GM21528 (cell line): ENCODE data around the gene ZNF74.

Experiments used
- ATAC-seq: cut with Tn5 transposase; IDR thresholded peaks from one replicate; pipeline ENCODE4 v1.9.1; 2021; ENCODE audit warnings: mild to moderate bottlenecking, moderate library complexity; ENCODE audit not compliant: unreplicated experiment, low FRiP score

ZNF74 gene

DNA sequence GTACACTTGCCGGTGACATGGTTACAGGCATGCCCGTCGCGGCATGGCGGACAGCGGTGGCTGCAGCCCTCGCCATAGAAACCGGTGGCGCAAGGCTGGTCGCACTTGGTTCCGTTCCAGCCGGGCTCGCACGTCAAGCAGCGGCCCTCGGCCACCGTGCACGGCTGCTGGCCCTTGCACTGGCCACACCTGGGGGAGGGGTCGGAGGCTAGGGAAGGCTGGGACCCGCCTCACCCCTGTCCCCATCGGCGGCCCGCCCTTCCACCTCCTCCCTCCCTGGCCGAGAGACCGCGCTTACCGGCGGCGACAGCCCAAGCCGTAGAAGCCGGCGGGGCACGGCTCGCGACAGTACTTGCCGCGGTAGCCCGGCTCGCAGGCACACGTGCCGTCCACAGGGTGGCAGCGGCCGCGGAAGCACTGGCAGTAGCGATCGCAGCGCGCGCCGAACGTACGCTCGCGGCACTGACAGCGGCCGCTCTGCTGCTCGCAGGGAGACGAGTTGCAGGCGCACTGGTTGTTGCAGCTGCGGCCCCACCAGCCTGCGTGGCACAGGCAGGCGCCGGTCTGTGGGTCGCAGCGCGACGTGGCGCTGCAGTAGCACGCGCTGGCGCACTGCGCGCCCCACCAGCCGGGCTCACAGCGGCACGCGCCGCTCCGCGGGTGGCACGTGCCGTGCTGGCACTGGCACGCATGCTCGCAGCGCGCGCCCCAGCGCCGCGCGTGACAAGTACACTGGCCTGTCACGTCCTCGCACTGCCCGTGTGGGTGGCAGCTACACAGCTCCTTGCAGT, 37.0 kb downstream of the ZNF74 start:
- no peak for ATAC-seq

DNA sequence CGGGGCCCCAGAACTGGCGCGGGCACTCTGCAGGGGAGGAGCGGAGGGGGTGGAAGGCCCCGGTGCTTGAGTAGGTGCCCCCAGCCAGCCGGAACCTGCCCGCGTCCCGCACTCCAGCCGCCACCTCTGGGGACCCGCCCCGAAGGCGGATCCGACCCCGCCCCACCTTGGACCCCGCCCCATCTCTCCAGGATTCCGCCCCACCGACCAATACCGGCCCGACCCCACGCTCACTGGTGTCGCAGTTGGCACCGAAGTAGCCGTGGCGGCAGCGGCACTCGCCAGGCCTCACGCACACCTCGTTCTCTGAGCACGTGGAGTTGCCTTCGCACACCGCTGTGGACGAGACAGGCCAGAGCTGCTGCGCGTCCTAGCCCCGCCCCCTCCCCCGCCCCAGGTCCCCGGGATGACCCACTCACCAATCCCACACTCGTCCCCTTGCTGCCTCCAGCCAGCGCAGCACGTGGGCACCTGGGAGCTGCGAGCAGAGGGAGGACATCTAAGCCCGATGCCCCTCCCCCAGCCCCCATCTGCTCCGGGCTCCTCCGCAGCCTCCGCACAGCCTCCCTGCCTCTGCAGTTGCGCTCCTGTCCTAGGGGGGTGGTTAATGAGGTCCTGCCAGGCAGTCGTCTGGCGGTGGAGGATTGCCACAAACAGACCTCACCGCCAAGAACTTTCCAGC, 37.7 kb downstream of the ZNF74 start:
- no peak for ATAC-seq

DNA sequence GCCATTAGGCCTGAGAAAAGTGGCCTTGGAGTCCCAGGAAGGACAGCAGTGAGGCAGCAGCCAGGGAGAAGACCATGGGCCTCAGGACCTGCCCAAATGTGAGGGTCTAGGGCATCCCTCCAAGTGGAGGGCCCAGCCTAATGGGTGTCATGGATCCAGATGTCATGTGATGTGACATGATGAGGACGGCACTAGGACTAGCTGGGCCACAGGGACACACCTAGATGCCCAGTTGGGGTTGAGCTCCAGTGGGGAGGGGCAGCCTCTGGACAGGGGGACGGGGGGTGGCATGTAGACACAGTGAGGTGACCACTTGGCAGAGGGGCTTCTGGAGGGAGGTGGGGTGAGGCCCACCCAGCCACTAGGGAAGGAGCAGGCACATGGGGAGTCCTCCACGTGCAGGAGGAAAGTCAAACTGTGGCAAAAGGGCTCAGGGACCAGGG, 38.3 kb downstream of the ZNF74 start:
- ATAC-seq = no peak

DNA sequence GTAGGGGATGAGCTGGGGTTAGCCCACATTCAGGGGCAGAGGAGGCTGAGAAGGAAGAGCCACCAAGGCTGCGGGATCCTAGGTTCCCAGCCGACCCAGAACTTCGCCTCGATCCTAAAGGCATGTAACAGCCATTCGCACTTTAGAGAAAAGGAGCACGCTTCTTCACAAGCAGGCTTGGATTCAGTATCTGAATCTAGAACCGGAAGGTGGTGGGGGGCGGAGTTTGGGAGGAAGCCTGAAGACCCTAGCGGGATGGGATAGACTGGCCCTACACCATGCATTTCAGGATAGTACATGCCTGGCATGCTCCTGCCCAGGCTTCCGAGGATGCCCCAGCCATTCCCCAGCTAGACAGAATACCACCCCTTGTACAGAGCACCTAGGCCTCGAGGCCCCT, 39.2 kb downstream of the ZNF74 start:
- ATAC-seq = no peak

DNA sequence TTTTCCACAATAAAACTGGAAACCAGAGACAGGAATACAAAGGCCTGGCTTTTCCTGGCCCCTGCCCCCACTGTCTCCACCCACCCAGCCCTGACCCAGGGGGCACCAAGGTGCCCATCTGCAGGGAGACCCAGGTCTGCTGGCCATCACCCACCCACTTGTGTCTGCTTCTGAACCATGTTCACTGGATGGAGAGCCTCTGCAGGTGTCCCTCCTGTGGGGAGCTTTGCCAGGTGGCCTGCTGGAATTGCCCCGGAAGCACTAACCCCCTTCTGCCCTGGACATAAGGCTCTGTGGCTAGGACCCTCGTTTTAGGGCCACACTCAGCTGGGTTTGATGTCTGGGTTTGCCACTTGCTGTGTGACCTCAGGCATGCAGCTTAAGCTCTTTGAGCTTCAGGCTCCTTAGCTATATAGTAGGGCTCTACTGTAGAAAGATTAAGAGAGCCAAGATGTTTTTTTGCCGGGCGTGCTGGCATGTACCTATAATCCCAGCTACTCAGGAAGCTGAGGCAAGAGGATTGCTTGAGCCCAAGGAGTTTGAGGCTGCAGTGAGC, 39.8 kb downstream of the ZNF74 start:
- ATAC-seq = no peak

DNA sequence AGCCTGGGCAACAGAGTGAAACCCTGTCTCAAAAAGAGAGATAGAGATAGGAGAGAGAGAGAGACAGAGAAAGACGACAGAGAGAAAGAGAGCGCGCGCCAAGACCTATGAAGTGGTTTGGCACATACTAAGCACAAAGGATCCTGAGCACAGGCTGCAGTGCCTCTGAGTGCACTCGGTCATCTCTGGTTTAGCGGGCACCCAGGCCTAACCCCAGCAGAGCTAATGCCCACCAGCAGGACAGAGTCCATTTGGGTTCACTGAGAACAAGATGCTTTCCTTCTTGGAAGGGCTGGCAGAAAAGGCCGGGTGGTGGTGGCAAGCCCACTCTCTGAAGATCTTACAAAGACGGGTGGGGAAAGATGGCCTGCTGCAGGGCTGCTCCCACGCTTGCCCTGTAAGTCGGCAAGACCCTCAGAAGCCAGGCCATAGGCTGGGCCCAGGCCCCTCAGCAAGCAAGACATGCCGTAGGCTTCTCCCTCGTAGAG, 40.4 kb downstream of the ZNF74 start:
- ATAC-seq = no peak

DNA sequence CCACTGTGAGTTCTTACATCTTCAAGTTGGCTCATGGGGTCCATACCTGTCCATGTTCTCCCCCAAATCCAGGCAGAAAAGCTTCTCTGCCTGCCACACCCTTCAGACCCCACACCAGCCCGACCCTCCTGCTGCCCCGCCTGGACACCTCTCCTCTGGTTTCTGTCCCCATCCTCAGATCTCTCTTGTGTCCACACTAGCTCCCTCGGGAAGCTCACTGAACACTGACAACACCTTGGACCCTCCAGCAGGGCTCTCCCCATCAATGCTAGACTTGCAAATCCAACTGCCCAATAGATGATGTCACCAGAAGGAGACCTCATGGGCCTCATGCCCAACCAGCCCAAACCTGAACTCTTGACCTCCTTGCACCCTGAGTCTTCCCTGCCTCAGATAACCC, 40.8 kb downstream of the ZNF74 start:
- no peak for ATAC-seq

DNA sequence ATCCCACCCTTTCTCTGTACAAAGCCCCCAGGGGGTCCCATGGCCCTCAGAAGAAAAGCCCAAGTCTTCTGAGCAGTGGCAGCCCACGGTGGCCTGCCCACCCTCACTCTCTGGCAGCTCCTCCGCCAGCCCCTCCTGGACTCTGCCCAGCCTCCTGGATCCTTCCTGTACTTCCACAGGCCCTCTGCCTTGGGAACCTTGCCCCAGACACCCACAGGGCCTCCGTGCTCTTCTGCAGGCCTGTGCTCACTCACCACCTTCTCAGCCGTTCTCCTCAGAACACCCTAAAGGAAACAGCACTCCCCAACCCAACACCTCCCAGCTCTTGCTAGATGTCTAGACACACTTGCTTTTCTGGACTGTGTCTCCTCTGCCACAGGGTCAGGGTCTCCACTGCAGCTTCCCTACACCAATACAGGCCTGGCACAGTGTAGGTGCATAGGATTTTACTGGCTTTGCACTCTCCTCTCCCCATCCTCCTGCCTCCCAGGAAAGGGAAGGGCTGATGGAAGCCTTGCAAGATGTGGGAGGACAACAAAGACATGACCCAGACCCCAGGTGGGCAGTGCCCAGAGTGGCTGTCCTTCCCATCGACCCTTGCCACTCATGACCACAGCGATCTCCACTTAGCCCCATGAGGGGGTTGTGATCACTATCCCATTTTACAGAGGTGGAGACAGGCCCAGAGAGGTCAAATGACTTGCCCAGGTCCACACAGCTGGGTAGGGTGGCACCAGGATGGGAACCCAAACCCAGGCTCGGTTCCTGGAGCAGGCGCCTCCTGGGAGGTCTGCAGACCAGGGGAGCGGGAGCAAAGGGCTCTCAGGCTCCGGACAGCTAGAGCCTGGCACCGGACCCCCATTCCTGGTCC, 41.7 kb downstream of the ZNF74 start:
- ATAC-seq = no peak

GRCh38 chr22:20436307-20436767, 42.4 kb downstream of the ZNF74 start:
- ATAC-seq = no peak

GRCh38 chr22:20436768-20437612, 43.0 kb downstream of the ZNF74 start:
- ATAC-seq = no peak

- no peak for ATAC-seq
Measured at GRCh38 chr22:20437613-20438426, 43.9 kb downstream of the ZNF74 start, which contains the start of gene SCARF2. Gene SCARF2, minus strand, starts transcription at chr22:20437825. Its CDS starts 71 bp downstream, at chr22:20437754.

- no peak for ATAC-seq
Measured at GRCh38 chr22:20438427-20438677, 44.4 kb downstream of the ZNF74 start.

DNA sequence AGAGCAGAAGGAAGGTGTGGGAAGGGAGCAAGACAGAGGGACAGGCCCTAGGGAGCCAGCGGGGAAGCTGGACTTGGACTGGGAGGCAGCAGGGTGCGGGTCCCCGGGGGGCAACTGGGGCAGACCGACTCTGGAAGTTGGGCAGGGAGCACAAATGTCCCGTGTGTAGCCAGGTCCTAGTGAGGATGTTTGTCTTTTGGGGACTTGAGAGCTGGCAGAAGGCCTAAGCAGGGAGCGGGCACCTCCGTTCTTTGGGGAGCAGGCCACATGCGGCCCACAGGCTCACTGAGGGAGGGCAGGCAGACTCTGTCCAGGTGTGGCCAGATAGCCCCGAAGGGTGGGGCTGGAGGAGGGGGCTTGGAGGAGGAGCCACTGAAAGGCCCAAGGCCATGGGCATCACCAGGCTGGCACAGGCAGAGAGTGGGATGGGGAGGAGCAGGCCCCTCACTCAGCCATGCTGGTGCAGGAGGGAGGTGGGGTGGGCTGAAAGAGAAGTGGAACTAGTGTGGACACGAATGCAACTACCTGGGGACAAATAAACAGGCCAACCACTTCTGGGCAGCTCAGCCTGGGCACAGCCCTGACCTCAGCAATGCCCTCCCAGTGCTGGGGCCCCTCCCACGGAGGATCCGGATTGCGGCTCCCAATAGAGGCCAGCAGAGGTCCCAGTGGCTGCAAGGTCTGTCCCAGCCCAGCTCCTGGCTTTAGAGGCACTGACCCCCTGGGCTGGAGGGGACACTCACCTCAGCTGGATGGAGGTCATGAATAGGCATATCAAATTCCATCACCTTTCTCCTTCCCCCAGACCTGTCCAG, 44.9 kb downstream of the ZNF74 start:
- ATAC-seq = no peak

- ATAC-seq = no peak
Measured at GRCh38 chr22:20439556-20439927, 45.6 kb downstream of the ZNF74 start.

DNA sequence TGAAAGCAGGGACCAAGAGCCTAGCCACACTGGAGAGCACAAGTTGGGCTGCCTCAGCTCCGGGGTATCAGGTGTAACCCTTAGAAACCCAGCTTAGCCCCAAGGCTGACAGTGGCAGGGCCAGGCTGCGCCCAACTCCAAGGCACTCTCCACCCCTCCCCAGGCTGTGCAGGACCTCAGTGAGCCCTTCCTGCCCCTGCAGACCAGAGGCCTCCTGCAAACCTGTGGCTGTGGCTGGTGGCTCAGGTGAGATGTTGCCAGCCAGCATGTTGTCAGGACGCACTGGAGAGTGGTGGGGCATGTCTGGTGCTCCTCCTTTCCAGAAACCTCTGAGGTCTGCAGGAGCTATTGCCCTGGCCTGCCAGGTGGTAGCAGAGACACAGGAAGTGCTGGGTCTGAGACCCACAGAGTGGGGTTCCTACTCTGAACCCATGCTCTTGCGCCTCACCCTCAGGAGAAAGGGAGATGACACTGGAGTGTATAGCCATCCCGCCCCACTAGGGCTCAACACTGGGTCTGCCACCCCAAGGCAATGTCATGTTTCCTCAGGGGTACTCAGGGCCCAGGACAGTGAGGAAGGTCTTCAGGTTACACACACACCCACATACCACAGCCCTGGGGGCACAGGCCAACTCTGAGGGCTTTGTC, 46.1 kb downstream of the ZNF74 start:
- ATAC-seq = no peak

DNA sequence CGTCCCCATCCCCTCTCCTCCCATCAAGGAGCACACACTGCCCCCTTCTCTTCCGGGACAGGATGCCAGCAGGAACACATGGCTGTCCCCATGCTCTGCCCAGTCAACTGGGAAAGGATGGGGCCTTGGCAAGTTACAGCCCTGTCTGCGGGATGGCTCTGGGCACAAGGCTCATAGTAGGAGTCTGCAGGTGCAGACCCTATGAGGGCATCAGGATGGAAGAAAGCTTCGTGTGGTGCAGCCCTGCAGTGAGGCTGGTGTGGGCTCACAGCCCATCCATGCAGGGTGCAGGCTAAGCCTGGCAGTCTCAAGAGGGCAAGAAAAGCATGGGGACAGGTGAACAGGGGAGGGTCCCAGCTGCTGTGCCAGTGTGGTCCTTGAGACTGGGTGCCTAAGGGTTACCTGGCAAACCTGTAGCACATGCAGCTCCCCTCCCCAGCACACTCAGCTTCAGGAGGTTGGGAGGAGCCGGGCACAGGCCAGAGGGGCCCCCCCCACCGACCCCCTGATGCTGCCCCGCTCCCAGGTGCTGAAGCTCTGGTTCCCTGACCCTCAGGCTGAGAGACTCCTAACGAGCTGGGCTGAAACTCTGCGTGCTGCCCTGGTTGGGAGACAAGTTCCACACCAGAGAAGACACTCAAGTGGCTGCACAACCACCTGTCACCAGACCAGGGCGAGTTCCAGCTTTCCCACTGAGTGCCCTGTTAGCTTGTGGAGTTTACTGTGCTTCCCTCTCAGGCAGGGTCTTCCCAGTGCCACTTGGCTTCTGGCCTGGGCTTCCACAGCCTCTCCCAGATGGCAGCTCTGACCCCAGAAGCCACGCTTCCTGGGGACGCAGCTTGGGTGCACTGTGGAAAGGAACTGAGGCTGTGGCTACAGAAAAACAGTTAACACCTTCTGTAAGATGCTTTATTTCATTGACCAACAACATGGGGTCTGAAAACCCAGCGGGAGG, 47.0 kb downstream of the ZNF74 start:
- ATAC-seq = no peak
